Measurements from ENCODE around the gene CNTNAP4.

The CNTNAP4 gene

GRCh38 chr16:76338472-76338871 lies 61.3 kb downstream of the CNTNAP4 start:
- H3K9me3 ChIP-seq (ENCODE audit: control insufficient read depth, insufficient read depth, low read length), result no peaks in the 10 kb centered on the region; the same call in 1 of the 2 replicates
- peaks cover 10% of the 10 kb centered on the region for H3K4me1 ChIP-seq (ENCODE audit: insufficient read depth, low read length)
- no peaks in the 10 kb centered on the region; the same call in 1 of the 2 replicates for H3K36me3 ChIP-seq (ENCODE audit: insufficient read depth, low read length)
- no peak overlapping the region for H3K9ac ChIP-seq (ENCODE audit: low read depth, low read length)

GRCh38 chr16:76343769-76344168 lies 66.6 kb downstream of the CNTNAP4 start:
- no peaks in the 10 kb centered on the region for H3K9me3 ChIP-seq (ENCODE audit: control insufficient read depth, insufficient read depth, low read length)
- H3K4me1 ChIP-seq (ENCODE audit: insufficient read depth, low read length), result no peaks in the 10 kb centered on the region

GRCh38 chr16:76345163-76345661 lies 68.0 kb downstream of the CNTNAP4 start:
- Histone ChIP-seq H3K9me3 (ENCODE audit: control insufficient read depth, insufficient read depth, low read length) (no peaks in the 10 kb centered on the region), H3K9ac (ENCODE audit: low read depth, low read length) (no peak overlapping the region), H3K36me3 (ENCODE audit: insufficient read depth, low read length) (no peaks in the 10 kb centered on the region), H3K4me1 (ENCODE audit: insufficient read depth, low read length) (no peaks in the 10 kb centered on the region)

More at GRCh38 chr16:76343769-76344168, 66.6 kb downstream of the CNTNAP4 start:
- no peaks in the 10 kb centered on the region for H3K36me3 ChIP-seq (ENCODE audit: insufficient read depth, low read length)
- H3K9ac ChIP-seq (ENCODE audit: low read depth, low read length), result no peak overlapping the region

- no peaks in the 10 kb centered on the region for H3K36me3 ChIP-seq (ENCODE audit: insufficient read depth, low read length)
- H3K4me1 ChIP-seq (ENCODE audit: insufficient read depth, low read length), result no peaks in the 10 kb centered on the region
- no peaks in the 10 kb centered on the region for H3K9me3 ChIP-seq (ENCODE audit: control insufficient read depth, insufficient read depth, low read length)
- H3K9ac ChIP-seq (ENCODE audit: low read depth, low read length), result no peak overlapping the region
Observed at GRCh38 chr16:76346210-76346609, 69.0 kb downstream of the CNTNAP4 start.

- Histone ChIP-seq H3K9me3 (ENCODE audit: control insufficient read depth, insufficient read depth, low read length) (no peaks in the 10 kb centered on the region), H3K9ac (ENCODE audit: low read depth, low read length) (no peak overlapping the region), H3K4me1 (ENCODE audit: insufficient read depth, low read length) (no peaks in the 10 kb centered on the region), H3K36me3 (ENCODE audit: insufficient read depth, low read length) (no peaks in the 10 kb centered on the region)
Observed at GRCh38 chr16:76351441-76351840, 74.2 kb downstream of the CNTNAP4 start.

- no peaks in the 10 kb centered on the region for H3K4me1 ChIP-seq (ENCODE audit: insufficient read depth, low read length)
- no peaks in the 10 kb centered on the region for H3K36me3 ChIP-seq (ENCODE audit: insufficient read depth, low read length)
- no peaks in the 10 kb centered on the region for H3K9me3 ChIP-seq (ENCODE audit: control insufficient read depth, insufficient read depth, low read length)
- H3K9ac ChIP-seq (ENCODE audit: low read depth, low read length), result no peak overlapping the region
Observed at GRCh38 chr16:76360404-76360803, 83.2 kb downstream of the CNTNAP4 start.

GRCh38 chr16:76370344-76370743 lies 93.1 kb downstream of the CNTNAP4 start:
- Histone ChIP-seq H3K9me3 (ENCODE audit: control insufficient read depth, insufficient read depth, low read length) (no peaks in the 10 kb centered on the region), H3K36me3 (ENCODE audit: insufficient read depth, low read length) (no peaks in the 10 kb centered on the region), H3K4me1 (ENCODE audit: insufficient read depth, low read length) (no peaks in the 10 kb centered on the region), H3K9ac (ENCODE audit: low read depth, low read length) (no peak overlapping the region)

GRCh38 chr16:76371441-76371840 lies 94.2 kb downstream of the CNTNAP4 start:
- no peaks in the 10 kb centered on the region for H3K9me3 ChIP-seq (ENCODE audit: control insufficient read depth, insufficient read depth, low read length)
- no peaks in the 10 kb centered on the region for H3K36me3 ChIP-seq (ENCODE audit: insufficient read depth, low read length)
- no peak overlapping the region for H3K9ac ChIP-seq (ENCODE audit: low read depth, low read length)
- H3K4me1 ChIP-seq (ENCODE audit: insufficient read depth, low read length), result no peaks in the 10 kb centered on the region

GRCh38 chr16:76373998-76374397 lies 96.8 kb downstream of the CNTNAP4 start:
- no peak overlapping the region for H3K9ac ChIP-seq (ENCODE audit: low read depth, low read length)
- no peaks in the 10 kb centered on the region for H3K36me3 ChIP-seq (ENCODE audit: insufficient read depth, low read length)
- no peaks in the 10 kb centered on the region for H3K4me1 ChIP-seq (ENCODE audit: insufficient read depth, low read length)
- no peaks in the 10 kb centered on the region for H3K9me3 ChIP-seq (ENCODE audit: control insufficient read depth, insufficient read depth, low read length)

- no peak overlapping the region for H3K9ac ChIP-seq (ENCODE audit: low read depth, low read length)
- no peaks in the 10 kb centered on the region for H3K9me3 ChIP-seq (ENCODE audit: control insufficient read depth, insufficient read depth, low read length)
- H3K36me3 ChIP-seq (ENCODE audit: insufficient read depth, low read length), result no peaks in the 10 kb centered on the region
- H3K4me1 ChIP-seq (ENCODE audit: insufficient read depth, low read length), result no peaks in the 10 kb centered on the region
Observed at GRCh38 chr16:76376988-76377387, 99.8 kb downstream of the CNTNAP4 start.

- no peak overlapping the region for H3K9ac ChIP-seq (ENCODE audit: low read depth, low read length)
- H3K9me3 ChIP-seq (ENCODE audit: control insufficient read depth, insufficient read depth, low read length), result no peaks in the 10 kb centered on the region
- no peaks in the 10 kb centered on the region for H3K36me3 ChIP-seq (ENCODE audit: insufficient read depth, low read length)
- no peaks in the 10 kb centered on the region for H3K4me1 ChIP-seq (ENCODE audit: insufficient read depth, low read length)
Observed at GRCh38 chr16:76378020-76378419, 100.8 kb downstream of the CNTNAP4 start.

- Histone ChIP-seq H3K9me3 (ENCODE audit: control insufficient read depth, insufficient read depth, low read length) (no peaks in the 10 kb centered on the region), H3K36me3 (ENCODE audit: insufficient read depth, low read length) (no peaks in the 10 kb centered on the region), H3K4me1 (ENCODE audit: insufficient read depth, low read length) (no peaks in the 10 kb centered on the region), H3K9ac (ENCODE audit: low read depth, low read length) (no peak overlapping the region)
Observed at GRCh38 chr16:76381096-76381495, 103.9 kb downstream of the CNTNAP4 start.

- Histone ChIP-seq H3K4me1 (ENCODE audit: insufficient read depth, low read length) (no peaks in the 10 kb centered on the region), H3K36me3 (ENCODE audit: insufficient read depth, low read length) (no peaks in the 10 kb centered on the region), H3K9me3 (ENCODE audit: control insufficient read depth, insufficient read depth, low read length) (no peaks in the 10 kb centered on the region), H3K9ac (ENCODE audit: low read depth, low read length) (no peak overlapping the region)
Observed at GRCh38 chr16:76385601-76386230, 108.5 kb downstream of the CNTNAP4 start.

- H3K9ac ChIP-seq (ENCODE audit: low read depth, low read length), result no peak overlapping the region
- no peaks in the 10 kb centered on the region for H3K36me3 ChIP-seq (ENCODE audit: insufficient read depth, low read length)
- H3K9me3 ChIP-seq (ENCODE audit: control insufficient read depth, insufficient read depth, low read length), result no peaks in the 10 kb centered on the region
- H3K4me1 ChIP-seq (ENCODE audit: insufficient read depth, low read length), result no peaks in the 10 kb centered on the region
Observed at GRCh38 chr16:76386784-76387183, 109.6 kb downstream of the CNTNAP4 start.

GRCh38 chr16:76387994-76388393 lies 110.8 kb downstream of the CNTNAP4 start:
- no peak overlapping the region for H3K9ac ChIP-seq (ENCODE audit: low read depth, low read length)
- H3K36me3 ChIP-seq (ENCODE audit: insufficient read depth, low read length), result no peaks in the 10 kb centered on the region
- H3K4me1 ChIP-seq (ENCODE audit: insufficient read depth, low read length), result no peaks in the 10 kb centered on the region
- no peaks in the 10 kb centered on the region for H3K9me3 ChIP-seq (ENCODE audit: control insufficient read depth, insufficient read depth, low read length)

Measured in ES-I3 (cell line).